CD4-positive, alpha-beta T cell (primary cell): ENCODE measurements around the gene HDAC9. TPM values are rescaled to one million over a fixed set of nuclear protein-coding genes. Genes with fewer than 3 reads are reported as not detected.

Experiments used
- ATAC-seq: fragments of 200-7000 bp; cut with Tn5 transposase; one replicate; pipeline ENCODE4 v1.10.0; 2022; ENCODE audit warnings: mild to moderate bottlenecking; ENCODE audit not compliant: poor library complexity
- CTCF ChIA-PET: fragments of 350-600 bp; sonication (Branson Sonifier 250); formaldehyde crosslinking; loops from one replicate; lab custom pipeline; 2021; ENCODE audit warnings: antibody characterized with exemption, inconsistent platforms; lab: Charles Lee
- POLR2A ChIA-PET: fragments of 350-600 bp; sonication (Branson Sonifier 250); formaldehyde crosslinking; loops from one replicate; lab custom pipeline; 2021; ENCODE audit warnings: antibody characterized with exemption, inconsistent platforms; lab: Charles Lee
- DNase-seq, 14 experiments: peaks; one replicate each; pipeline ENCODE4 v3.0.0-alpha.2; 2013 to 2020; ENCODE audit warnings: mixed read lengths in 2 of 14
- H3K27ac ChIP-seq, 2 donors: one replicate each; pipeline versions ENCODE4 v1.5.1 to v1.7.0; 2013; ENCODE audit warnings: low read length in 2 of 2, low read depth in 1 of 2, mild to moderate bottlenecking in 1 of 2
- H3K27me3 ChIP-seq, 2 experiments: 1 replicate in 1 of 2; 2 replicates in 1 of 2; pipeline versions ENCODE4 v1.6.1 to v1.7.0; 2013; ENCODE audit warnings: low read length in 2 of 2, control low read depth in 1 of 2, mild to moderate bottlenecking in 1 of 2, moderate library complexity in 1 of 2; ENCODE audit not compliant: insufficient read depth in 2 of 2, control insufficient read depth in 1 of 2
- H3K36me3 ChIP-seq: one replicate; pipeline ENCODE4 v1.6.1; 2013; ENCODE audit warnings: low read length, control low read depth; ENCODE audit not compliant: insufficient read depth
- H3K4me1 ChIP-seq: one replicate; pipeline ENCODE4 v1.6.1; 2013; ENCODE audit warnings: low read length, control low read depth; ENCODE audit not compliant: insufficient read depth
- H3K4me3 ChIP-seq: one replicate; pipeline ENCODE4 v1.5.1; 2013; ENCODE audit warnings: mild to moderate bottlenecking, low read length, moderate library complexity
- H3K9me3 ChIP-seq, 2 experiments: 1 replicate in 1 of 2; 2 replicates in 1 of 2; pipeline versions ENCODE4 v1.6.1 to v1.7.0; 2013; ENCODE audit warnings: low read length in 2 of 2, mild to moderate bottlenecking in 2 of 2, control low read depth in 1 of 2, moderate library complexity in 1 of 2; ENCODE audit not compliant: control insufficient read depth in 1 of 2, insufficient read depth in 1 of 2
- H3K27ac Mint-ChIP-seq: one replicate; pipeline ENCODE4 v1.8.0; 2020; ENCODE audit warnings: mixed read lengths
- H3K27me3 Mint-ChIP-seq: one replicate; pipeline ENCODE4 v1.8.0; 2021; ENCODE audit warnings: mixed read lengths
- H3K36me3 Mint-ChIP-seq: one replicate; pipeline ENCODE4 v1.8.0; 2021; ENCODE audit warnings: low read depth, mixed read lengths
- H3K4me1 Mint-ChIP-seq: one replicate; pipeline ENCODE4 v1.8.0; 2021; ENCODE audit warnings: low read depth, mixed read lengths
- H3K4me3 Mint-ChIP-seq: one replicate; pipeline ENCODE4 v1.8.0; 2020; ENCODE audit warnings: mild to moderate bottlenecking, mixed read lengths
- H3K9me3 Mint-ChIP-seq: one replicate; pipeline ENCODE4 v1.8.0; 2020; ENCODE audit warnings: mixed read lengths
- CTCF ChIP-seq: fragments of 200-600 bp; IDR thresholded peaks from one replicate; pipeline ENCODE4 v1.8.0; 2022; ENCODE audit warnings: antibody characterized with exemption, mild to moderate bottlenecking
- intact Hi-C, 2 experiments: fragments of 100-400 bp; cut with DNase I in 1 of 2; cut with micrococcal nuclease in 1 of 2; formaldehyde crosslinking; loops; one replicate each; pipeline versions ENCODE4 v1.15.1 to v1.9.0; 2023 to 2025; cut with DNase I, micrococcal nuclease
- total RNA-seq, 174 experiments: library from RNA in 2 of 174; stranded (reverse) in 2 of 174; gene quantifications; one replicate each; pipeline ENCODE4 v1.2.3 and lab custom pipeline; 2021 to 2026

HDAC9 gene
- total RNA-seq, 2 experiments from 2014 or later, result 0.73 to 1.2 TPM

GRCh38 chr7:18583305-18583704 lies 87.8 kb downstream of the HDAC9 start:
- POLR2A ChIA-PET, result no interaction called here
- intact Hi-C loops, result no loop called here
- CTCF ChIA-PET, result interaction anchor here (0.7 to 1.4 kb wide), 3 partner anchors 16 to 554 kb away, joined by 3 to 4 read pairs (median 3); no protein-coding TSS in a partner anchor

GRCh38 chr7:18590241-18590640 lies 94.7 kb downstream of the HDAC9 start:
- Histone ChIP-seq H3K4me1 (no peaks in the 10 kb centered on the region), H3K27me3 (no peaks in the 10 kb centered on the region), H3K36me3 (no peaks in the 10 kb centered on the region), H3K4me3 (no peak overlapping the region), H3K27ac (no peak overlapping the region), H3K9me3 (no peaks in the 10 kb centered on the region)
- ChIA-PET POLR2A (no interaction called here), CTCF (no interaction called here)
- Mint-ChIP-seq H3K4me1 (no peaks in the 10 kb centered on the region), H3K9me3 (no peaks in the 10 kb centered on the region), H3K27ac (no peak overlapping the region), H3K4me3 (no peak overlapping the region), H3K36me3 (no peaks in the 10 kb centered on the region), H3K27me3 (no peaks in the 10 kb centered on the region)
- ATAC-seq (no peak), DNase-seq (no peak)
- intact Hi-C loops, result no loop called here
- TF ChIP-seq CTCF, result no peak

More at GRCh38 chr7:18583305-18583704, 87.8 kb downstream of the HDAC9 start:
- no peaks in the 10 kb centered on the region for H3K36me3 ChIP-seq
- Mint-ChIP-seq H3K27me3 (no peaks in the 10 kb centered on the region), H3K36me3 (no peaks in the 10 kb centered on the region), H3K9me3 (no peaks in the 10 kb centered on the region), H3K4me3 (no peak overlapping the region), H3K27ac (no peak overlapping the region), H3K4me1 (no peaks in the 10 kb centered on the region)
- no peak for TF ChIP-seq CTCF
- no peak overlapping the region for H3K4me3 ChIP-seq
- DNase-seq, result no peak
- H3K9me3 ChIP-seq, result no peaks in the 10 kb centered on the region
- H3K4me1 ChIP-seq, result no peaks in the 10 kb centered on the region
- ATAC-seq, result no peak
- no peaks in the 10 kb centered on the region for H3K27me3 ChIP-seq
- H3K27ac ChIP-seq, result no peak overlapping the region

- TF ChIP-seq CTCF, result no peak
- H3K4me1 Mint-ChIP-seq, result no peaks in the 10 kb centered on the region
- H3K9me3 Mint-ChIP-seq, result no peaks in the 10 kb centered on the region
- H3K27ac Mint-ChIP-seq, result no peak overlapping the region
- CTCF ChIA-PET, result no interaction called here
- H3K36me3 ChIP-seq, result no peaks in the 10 kb centered on the region
- H3K27me3 ChIP-seq, result no peaks in the 10 kb centered on the region
- ATAC-seq, result no peak
- no peaks in the 10 kb centered on the region for H3K9me3 ChIP-seq
- POLR2A ChIA-PET, result no interaction called here
- no peaks in the 10 kb centered on the region for H3K27me3 Mint-ChIP-seq
- intact Hi-C loops, result no loop called here
- H3K4me3 Mint-ChIP-seq, result no peak overlapping the region
- peak in 3 of 14 experiments; percentile 7 to 11 (median 11) for DNase-seq
- no peak overlapping the region for H3K4me3 ChIP-seq
- H3K27ac ChIP-seq, result no peak overlapping the region
- no peaks in the 10 kb centered on the region for H3K4me1 ChIP-seq
- H3K36me3 Mint-ChIP-seq, result no peaks in the 10 kb centered on the region
Measured at GRCh38 chr7:18590744-18591340, 95.3 kb downstream of the HDAC9 start.
